SK-N-SH (cell line): Measurements from ENCODE around the gene S100P.

Experiments used
- EZH2phosphoT487 ChIP-seq: fragments of 200-600 bp; sonication (generic); IDR thresholded peaks from 2 replicates; pipeline ENCODE4 v1.6.1; 2017; ENCODE audit warnings: low read depth, mixed run types, mild to moderate bottlenecking, antibody characterized with exemption, moderate library complexity, borderline replicate concordance
- NRF1 ChIP-seq: IDR thresholded peaks from 2 replicates; pipeline ENCODE4 v1.6.1; 2012; ENCODE audit warnings: low read depth, mild to moderate bottlenecking, low read length
- TAF1 ChIP-seq: IDR thresholded peaks from 2 replicates; pipeline ENCODE4 v1.6.1; 2012; ENCODE audit warnings: low read depth, mild to moderate bottlenecking, low read length, moderate library complexity, borderline replicate concordance
- TF ChIP-seq, protein P1 (sequence below): fragments of 200-600 bp; sonication (generic); IDR thresholded peaks from 2 replicates; pipeline ENCODE4 v1.6.1; 2017; ENCODE audit warnings: antibody characterized with exemption, mild to moderate bottlenecking, moderate library complexity

DNA sequence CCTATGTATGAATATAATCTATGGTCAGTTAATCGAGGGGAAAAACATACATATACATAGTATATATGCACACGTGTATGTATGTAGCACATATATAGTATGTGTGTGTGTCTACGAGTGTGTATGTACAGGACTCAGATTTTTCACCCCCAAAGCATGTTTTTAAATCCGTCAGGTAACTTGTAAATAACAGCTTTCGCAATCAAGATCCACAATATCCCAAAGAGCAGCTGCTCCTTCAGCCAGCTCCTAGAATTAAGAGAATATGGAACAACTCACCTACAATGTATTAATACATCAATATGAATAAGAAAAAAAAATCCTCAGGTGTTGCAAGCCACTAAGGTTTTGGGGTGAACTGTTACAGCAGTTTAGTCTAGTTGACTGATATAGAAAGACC, 12.5 kb downstream of the S100P start:
- no peak for TF ChIP-seq TAF1
- no peak for TF ChIP-seq EZH2phosphoT487
- TF ChIP-seq, protein P1, sequence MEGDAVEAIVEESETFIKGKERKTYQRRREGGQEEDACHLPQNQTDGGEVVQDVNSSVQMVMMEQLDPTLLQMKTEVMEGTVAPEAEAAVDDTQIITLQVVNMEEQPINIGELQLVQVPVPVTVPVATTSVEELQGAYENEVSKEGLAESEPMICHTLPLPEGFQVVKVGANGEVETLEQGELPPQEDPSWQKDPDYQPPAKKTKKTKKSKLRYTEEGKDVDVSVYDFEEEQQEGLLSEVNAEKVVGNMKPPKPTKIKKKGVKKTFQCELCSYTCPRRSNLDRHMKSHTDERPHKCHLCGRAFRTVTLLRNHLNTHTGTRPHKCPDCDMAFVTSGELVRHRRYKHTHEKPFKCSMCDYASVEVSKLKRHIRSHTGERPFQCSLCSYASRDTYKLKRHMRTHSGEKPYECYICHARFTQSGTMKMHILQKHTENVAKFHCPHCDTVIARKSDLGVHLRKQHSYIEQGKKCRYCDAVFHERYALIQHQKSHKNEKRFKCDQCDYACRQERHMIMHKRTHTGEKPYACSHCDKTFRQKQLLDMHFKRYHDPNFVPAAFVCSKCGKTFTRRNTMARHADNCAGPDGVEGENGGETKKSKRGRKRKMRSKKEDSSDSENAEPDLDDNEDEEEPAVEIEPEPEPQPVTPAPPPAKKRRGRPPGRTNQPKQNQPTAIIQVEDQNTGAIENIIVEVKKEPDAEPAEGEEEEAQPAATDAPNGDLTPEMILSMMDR: no peak
- no peak for TF ChIP-seq NRF1
